Melanocyte of skin (primary cell): ENCODE data around the gene BEST3. TPM values are rescaled to one million over a fixed set of nuclear protein-coding genes. Genes with fewer than 3 reads are reported as not detected.

Source experiments
- total RNA-seq, 2 donors: library from RNA; depleted of rRNA; stranded (reverse); fragments of >200 nt; gene quantifications; 2 replicates each; pipeline ENCODE4 v1.2.3, GENCODE V29; 2012

BEST3 gene
- not detected for total RNA-seq

DNA sequence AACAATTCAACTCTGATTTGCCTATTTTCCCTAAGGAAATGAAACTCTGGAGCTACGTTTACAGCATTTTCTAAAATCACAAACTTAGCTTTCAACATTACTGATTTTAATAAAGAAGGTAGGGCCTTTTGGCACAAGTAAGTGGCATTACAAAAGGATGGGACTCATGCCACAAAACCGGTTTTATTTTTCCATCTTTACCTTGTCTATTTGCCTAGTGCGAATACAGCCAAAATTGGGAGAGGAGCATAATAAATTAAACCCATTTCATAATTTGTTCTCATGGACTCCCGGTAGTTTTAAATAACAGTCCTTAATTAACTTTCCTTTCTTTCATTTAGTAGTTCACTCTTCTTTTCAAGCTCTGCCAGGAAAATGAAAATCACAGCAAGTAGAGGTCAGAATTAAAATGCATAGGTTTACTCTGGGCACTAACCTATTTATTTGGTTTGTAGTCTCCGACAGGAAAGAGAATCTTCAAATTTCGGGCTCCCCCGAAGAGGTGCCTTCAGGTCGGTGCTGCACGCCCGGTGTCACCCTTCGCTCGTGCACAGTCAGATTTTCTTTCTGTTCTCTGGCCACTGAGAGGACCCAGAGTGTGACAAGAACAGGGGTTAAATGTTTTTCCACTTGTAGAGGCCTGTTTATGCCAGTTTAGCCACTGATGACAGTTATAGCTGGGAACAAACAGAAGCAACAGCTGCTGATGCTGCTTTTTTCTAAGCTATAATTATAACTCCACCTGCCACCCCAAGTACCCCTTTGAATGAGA, at the start of gene BEST3:
Gene BEST3 (minus strand): TSS at position 535 of the 772 bp plus-strand sequence. CDS start 1,505 bp downstream, outside the sequence.

DNA sequence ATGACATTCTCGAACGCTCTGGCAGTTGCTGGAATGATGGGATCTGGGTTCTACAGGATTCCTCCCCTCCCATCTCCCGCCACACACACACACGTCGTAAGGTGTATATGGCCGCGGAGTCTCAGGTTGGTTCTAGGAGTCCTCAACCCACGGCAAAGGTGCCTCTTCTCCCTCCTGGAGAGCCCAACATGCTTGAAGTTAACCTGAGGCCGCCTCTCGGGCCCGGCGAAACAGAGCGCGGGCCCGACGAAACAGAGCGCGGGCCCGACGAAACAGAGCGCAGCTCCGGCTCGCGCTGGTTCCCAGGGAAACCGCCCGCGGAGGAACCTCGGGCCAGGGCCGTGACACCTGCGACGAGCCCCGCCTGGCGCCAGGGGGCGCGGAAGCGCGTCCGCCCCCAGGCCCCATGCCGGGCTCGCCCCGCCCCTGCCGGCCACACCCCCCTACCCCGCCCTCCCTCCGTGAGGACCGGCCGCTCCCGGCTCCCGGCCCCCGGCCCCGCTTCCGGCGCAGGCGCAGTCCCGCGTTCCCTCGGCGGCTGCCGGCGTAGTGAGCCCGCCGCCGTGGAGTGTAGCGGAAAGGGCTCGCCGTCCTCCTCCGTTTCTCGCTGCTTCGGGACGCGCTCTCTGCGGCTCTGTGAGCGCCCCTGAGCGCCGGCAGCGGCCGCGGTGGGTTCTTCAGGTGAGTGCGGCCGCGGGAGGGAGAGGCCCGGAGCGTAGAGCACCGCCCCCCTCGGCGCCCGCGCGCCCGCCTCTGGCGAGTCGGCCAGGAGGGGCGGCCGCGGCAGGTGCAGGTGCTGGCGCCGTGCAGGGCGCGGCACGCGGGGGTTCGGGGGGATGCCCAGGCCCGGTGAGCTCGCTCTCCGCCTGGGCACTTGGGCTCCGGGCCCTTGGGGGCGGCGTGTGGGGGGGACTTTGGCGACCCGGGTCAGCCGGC, 39.5 kb upstream of the BEST3 start, which contains the start of gene RAB3IP:
Gene RAB3IP (plus strand): TSS at position 510 of the 936 bp plus-strand sequence. CDS start 16,549 bp downstream, outside the sequence.

DNA sequence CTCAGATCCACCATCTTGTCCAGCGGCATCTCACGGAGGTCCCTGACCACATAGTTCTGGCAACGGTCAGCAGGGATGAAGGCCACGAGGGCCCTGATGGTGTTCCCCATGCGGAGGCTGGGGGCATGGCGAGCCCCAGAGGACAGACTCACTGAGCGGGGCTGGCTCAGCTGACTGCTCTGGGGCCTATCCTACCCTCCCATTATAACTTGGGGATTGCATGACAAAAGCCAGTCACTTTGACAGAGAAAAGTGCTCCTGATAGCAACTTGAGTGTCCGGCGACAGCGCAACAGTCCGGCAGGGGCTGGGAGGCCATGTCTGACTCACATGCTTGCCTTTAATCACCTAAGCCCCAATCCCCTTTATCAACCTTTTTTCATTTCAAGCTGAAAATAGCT, 88.4 kb downstream of the BEST3 start, which contains the start of gene LRRC10:
Gene LRRC10 (minus strand): TSS at position 179 of the 400 bp plus-strand sequence. CDS start 69 bp downstream, at position 110.

Other genes with a start within 250 kb of the BEST3 start
- 10 to 100 TPM; 36.3 to 39.9 TPM for gene FRS2, start 228.9 kb downstream of the BEST3 start, total RNA-seq
- gene CCT2, start 113.8 kb downstream of the BEST3 start, total RNA-seq, result 100 to 1,000 TPM; 222 to 430 TPM
- gene LRRC10, start 88.4 kb downstream of the BEST3 start, total RNA-seq, result not detected
- 1 to 10 TPM; 4.1 to 6.0 TPM for gene RAB3IP, start 39.6 kb upstream of the BEST3 start, total RNA-seq
- not detected for gene MYRFL, start 125.9 kb upstream of the BEST3 start, total RNA-seq